Suprapubic skin (tissue), 4 donors: ENCODE measurements around the gene ITSN2. TPM values are rescaled to one million over a fixed set of nuclear protein-coding genes. Genes with fewer than 3 reads are reported as not detected.

ENCODE experiments used
- DNase-seq, 2 donors: peaks; one replicate each; pipeline ENCODE4 v3.0.0-alpha.2; 2019; ENCODE audit warnings: low spot score in 2 of 2
- H3K27ac ChIP-seq: fragments of 200-600 bp; sonication (generic); one replicate; pipeline ENCODE4 v1.5.1; 2019
- H3K27me3 ChIP-seq: fragments of 200-600 bp; sonication (generic); one replicate; pipeline ENCODE4 v1.5.1; 2019
- H3K36me3 ChIP-seq: fragments of 200-600 bp; sonication (generic); one replicate; pipeline ENCODE4 v1.5.1; 2019
- H3K4me1 ChIP-seq: fragments of 200-600 bp; sonication (generic); one replicate; pipeline ENCODE4 v1.5.1; 2019
- H3K4me3 ChIP-seq: fragments of 200-600 bp; sonication (generic); one replicate; pipeline ENCODE4 v1.5.1; 2019; ENCODE audit warnings: mild to moderate bottlenecking
- H3K9me3 ChIP-seq: fragments of 200-600 bp; sonication (generic); one replicate; pipeline ENCODE4 v1.5.1; 2019
- EP300 ChIP-seq: sonication (generic); formaldehyde crosslinking; IDR thresholded peaks from one replicate; pipeline ENCODE4 v1.6.1; 2017; ENCODE audit warnings: antibody characterized with exemption
- POLR2A ChIP-seq, 2 donors: fragments of 450-650 bp; IDR thresholded peaks; one replicate each; pipeline ENCODE4 v1.6.1; 2017; ENCODE audit warnings: antibody characterized with exemption in 2 of 2, mild to moderate bottlenecking in 2 of 2, moderate library complexity in 2 of 2
- POLR2AphosphoS5 ChIP-seq, 3 donors: sonication (generic); formaldehyde crosslinking; IDR thresholded peaks; one replicate each; pipeline ENCODE4 v1.6.1; 2017; ENCODE audit warnings: antibody characterized with exemption in 3 of 3
- WGBS: methylation state at CpG from one replicate; pipeline ENCODE4 v1.1.5; 2018; 5-methylcytosine and 5-hydroxymethylcytosine counted together
- total RNA-seq, 4 donors: library from RNA; depleted of rRNA; stranded (reverse); fragments of >200 nt; gene quantifications; one replicate each; pipeline ENCODE4 v1.1.0, GENCODE V29; 2016
- TF ChIP-seq, protein P1 (sequence below), 2 donors: fragments of 200-600 bp in 1 of 2; fragments of 450-650 bp in 1 of 2; sonication (generic) in 1 of 2; IDR thresholded peaks; one replicate each; pipeline ENCODE4 v1.5.1; 2016 to 2019; ENCODE audit warnings: antibody characterized with exemption in 2 of 2, mild to moderate bottlenecking in 1 of 2, moderate library complexity in 1 of 2

ITSN2 gene
- total RNA-seq, 4 donors from 2014 or later = 65.8 to 92.6 (median 69.7) TPM

DNA sequence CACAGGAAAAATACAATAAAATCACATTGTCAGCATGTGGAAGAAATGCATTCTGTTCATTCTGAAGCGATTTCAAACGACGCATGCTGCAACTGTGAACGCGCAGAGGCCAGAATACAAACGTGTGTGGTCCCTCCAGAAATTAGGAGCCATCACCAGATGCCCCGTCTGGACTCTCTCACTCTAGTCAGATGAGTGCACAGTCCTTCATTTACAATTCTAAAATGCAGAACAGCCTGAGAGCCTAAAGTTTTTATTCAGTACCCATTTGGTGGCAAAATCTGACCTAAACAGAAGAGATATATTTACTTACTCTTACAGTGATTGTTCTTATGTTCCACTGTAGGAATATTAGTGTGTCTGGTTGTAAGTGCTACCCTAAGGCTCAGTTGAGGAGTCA lies 148.9 kb downstream of the ITSN2 start:
- Histone ChIP-seq H3K27ac (no peak overlapping the region), H3K27me3 (no peaks in the 10 kb centered on the region), H3K9me3 (no peaks in the 10 kb centered on the region), H3K4me1 (no peaks in the 10 kb centered on the region), H3K36me3 (peaks cover 74% of the 10 kb centered on the region), H3K4me3 (no peak overlapping the region)
- TF ChIP-seq EP300 (no peak), POLR2A (IDR thresholded peaks at IDR 0.05) (no peak), POLR2AphosphoS5 (IDR thresholded peaks at IDR 0.05) (no peak)
- TF ChIP-seq, protein P1, sequence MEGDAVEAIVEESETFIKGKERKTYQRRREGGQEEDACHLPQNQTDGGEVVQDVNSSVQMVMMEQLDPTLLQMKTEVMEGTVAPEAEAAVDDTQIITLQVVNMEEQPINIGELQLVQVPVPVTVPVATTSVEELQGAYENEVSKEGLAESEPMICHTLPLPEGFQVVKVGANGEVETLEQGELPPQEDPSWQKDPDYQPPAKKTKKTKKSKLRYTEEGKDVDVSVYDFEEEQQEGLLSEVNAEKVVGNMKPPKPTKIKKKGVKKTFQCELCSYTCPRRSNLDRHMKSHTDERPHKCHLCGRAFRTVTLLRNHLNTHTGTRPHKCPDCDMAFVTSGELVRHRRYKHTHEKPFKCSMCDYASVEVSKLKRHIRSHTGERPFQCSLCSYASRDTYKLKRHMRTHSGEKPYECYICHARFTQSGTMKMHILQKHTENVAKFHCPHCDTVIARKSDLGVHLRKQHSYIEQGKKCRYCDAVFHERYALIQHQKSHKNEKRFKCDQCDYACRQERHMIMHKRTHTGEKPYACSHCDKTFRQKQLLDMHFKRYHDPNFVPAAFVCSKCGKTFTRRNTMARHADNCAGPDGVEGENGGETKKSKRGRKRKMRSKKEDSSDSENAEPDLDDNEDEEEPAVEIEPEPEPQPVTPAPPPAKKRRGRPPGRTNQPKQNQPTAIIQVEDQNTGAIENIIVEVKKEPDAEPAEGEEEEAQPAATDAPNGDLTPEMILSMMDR (IDR thresholded peaks at IDR 0.05) = no peak
- no peak for DNase-seq
- WGBS = 83% methylated on average over 7 of the region's 7 CpGs

DNA sequence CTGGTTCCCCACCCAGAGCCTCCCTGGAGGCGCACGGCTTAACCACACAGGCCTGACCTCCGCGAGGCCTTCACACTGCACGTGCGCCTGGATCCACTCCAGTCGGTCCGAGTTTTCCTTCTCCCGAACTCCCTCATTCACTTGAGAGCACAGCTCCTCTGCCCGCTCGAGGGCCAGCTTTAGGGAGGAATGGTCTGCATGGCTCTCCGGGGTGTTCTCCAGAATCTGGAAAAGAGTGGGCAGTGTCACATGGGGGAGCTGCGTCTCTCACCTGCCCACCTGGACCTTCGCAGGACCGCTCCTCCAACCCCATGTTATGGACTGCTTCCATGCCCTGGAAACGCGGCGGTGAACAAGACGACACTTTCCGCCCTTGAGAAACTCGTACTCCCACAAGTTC lies 149.6 kb downstream of the ITSN2 start:
- Histone ChIP-seq H3K27ac (no peak overlapping the region), H3K27me3 (no peaks in the 10 kb centered on the region), H3K9me3 (no peaks in the 10 kb centered on the region), H3K36me3 (peaks cover 71% of the 10 kb centered on the region), H3K4me1 (no peaks in the 10 kb centered on the region), H3K4me3 (no peak overlapping the region)
- DNase-seq = no peak
- WGBS = 96% methylated on average over 21 of the region's 21 CpGs
- TF ChIP-seq POLR2A (IDR thresholded peaks at IDR 0.05) (no peak), POLR2AphosphoS5 (IDR thresholded peaks at IDR 0.05) (no peak), EP300 (no peak)
- TF ChIP-seq, protein P1 (IDR thresholded peaks at IDR 0.05) = no peak

DNA sequence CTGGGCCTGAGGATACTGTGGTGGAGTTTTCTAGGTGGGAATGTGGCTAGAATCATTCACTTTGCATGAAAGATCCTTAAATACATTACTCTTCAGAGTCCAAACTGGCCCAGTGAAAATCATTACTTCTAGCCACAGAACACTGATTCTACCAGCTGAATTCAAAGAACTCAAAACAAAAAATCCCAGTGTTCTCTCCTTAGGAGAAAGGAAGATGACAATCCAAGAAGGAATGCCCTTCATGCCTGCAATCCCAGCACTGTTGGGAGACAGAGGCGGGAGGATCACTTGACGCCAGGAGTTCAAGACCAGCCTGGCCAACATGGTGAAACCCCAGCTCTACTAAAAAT lies 150.3 kb downstream of the ITSN2 start:
- no peak overlapping the region for H3K27ac ChIP-seq
- no peak for DNase-seq
- H3K36me3 ChIP-seq = peaks cover 77% of the 10 kb centered on the region
- no peaks in the 10 kb centered on the region for H3K27me3 ChIP-seq
- TF ChIP-seq POLR2AphosphoS5 (IDR thresholded peaks at IDR 0.05) (no peak), POLR2A (IDR thresholded peaks at IDR 0.05) (no peak), EP300 (no peak)
- TF ChIP-seq, protein P1 (IDR thresholded peaks at IDR 0.05) = no peak
- WGBS = 88% methylated on average over 2 of the region's 2 CpGs
- no peaks in the 10 kb centered on the region for H3K9me3 ChIP-seq
- H3K4me1 ChIP-seq = no peaks in the 10 kb centered on the region
- no peak overlapping the region for H3K4me3 ChIP-seq

DNA sequence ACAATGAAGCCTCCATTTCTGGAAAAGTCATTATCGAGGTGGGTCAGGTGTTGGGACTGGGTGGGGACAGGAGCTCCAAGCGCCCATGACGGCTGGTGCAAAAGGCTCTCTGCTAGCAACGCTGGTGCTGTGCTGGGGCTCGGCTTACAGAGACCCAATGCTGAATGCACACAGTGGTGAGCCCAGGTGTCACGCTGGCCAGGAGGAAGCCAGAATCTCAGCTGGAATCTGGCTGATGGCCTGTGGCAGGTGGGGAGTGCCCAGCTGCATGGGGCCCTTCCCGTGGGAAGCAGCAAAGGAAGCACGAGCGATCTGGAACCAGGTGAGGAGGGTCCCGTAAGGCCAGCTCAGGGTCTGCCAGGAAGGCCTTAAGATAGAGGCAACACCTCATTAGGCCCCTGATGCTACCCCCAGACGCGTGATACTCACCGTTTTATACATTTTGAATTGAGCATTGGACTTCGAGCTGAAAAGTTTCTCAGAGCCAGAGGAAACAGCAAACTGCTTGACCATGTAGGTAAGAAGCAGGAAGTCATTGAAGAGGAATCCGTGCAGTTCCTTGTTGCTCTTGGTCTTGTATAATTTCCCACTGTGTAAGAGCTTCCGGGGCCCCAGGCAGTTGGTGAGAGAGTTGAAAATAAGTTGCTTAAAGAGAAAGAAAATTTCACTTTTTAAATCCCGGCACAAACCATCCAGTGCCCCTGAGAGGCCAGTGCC lies 150.8 kb downstream of the ITSN2 start:
- Histone ChIP-seq H3K27ac (no peak overlapping the region), H3K4me3 (no peak overlapping the region), H3K4me1 (no peaks in the 10 kb centered on the region), H3K9me3 (no peaks in the 10 kb centered on the region), H3K27me3 (no peaks in the 10 kb centered on the region), H3K36me3 (peaks cover 82% of the 10 kb centered on the region)
- WGBS = 89% methylated on average over 17 of the region's 17 CpGs
- TF ChIP-seq, protein P1 (IDR thresholded peaks at IDR 0.05) = no peak
- no peak for TF ChIP-seq POLR2AphosphoS5 (IDR thresholded peaks at IDR 0.05)
- no peak for TF ChIP-seq POLR2A (IDR thresholded peaks at IDR 0.05)
- TF ChIP-seq EP300 = no peak
- DNase-seq = no peak

DNA sequence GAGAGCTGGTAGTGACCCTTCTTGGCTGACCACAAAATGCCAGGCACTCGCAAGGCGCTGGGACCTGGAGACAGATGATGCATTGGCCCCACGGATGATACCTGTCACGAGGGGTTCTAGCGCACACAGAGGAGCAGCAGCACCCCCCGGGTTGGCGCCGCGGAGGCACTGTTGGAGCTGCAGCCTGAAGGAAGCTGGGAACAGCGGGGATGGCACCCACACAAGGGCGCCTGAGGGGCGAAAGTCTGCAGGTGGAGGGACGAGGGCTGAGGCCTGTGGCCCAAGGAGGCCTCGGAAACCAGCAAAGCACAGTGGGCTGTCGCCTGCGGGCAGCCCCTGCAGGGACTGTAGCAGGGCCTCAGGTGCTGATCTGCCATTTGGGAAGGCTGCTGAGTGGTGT lies 151.8 kb downstream of the ITSN2 start:
- no peak for TF ChIP-seq EP300
- no peak for TF ChIP-seq POLR2AphosphoS5 (IDR thresholded peaks at IDR 0.05)
- TF ChIP-seq, protein P1 (IDR thresholded peaks at IDR 0.05) = no peak
- TF ChIP-seq POLR2A (IDR thresholded peaks at IDR 0.05) = no peak
- Histone ChIP-seq H3K27ac (no peak overlapping the region), H3K4me1 (no peaks in the 10 kb centered on the region), H3K27me3 (no peaks in the 10 kb centered on the region), H3K4me3 (no peak overlapping the region), H3K36me3 (peaks cover 93% of the 10 kb centered on the region), H3K9me3 (no peaks in the 10 kb centered on the region)
- 97% methylated on average over 16 of the region's 16 CpGs for WGBS
- no peak for DNase-seq
